Measurements from ENCODE around the gene VWA5A.

- TF ChIP-seq, protein P1, sequence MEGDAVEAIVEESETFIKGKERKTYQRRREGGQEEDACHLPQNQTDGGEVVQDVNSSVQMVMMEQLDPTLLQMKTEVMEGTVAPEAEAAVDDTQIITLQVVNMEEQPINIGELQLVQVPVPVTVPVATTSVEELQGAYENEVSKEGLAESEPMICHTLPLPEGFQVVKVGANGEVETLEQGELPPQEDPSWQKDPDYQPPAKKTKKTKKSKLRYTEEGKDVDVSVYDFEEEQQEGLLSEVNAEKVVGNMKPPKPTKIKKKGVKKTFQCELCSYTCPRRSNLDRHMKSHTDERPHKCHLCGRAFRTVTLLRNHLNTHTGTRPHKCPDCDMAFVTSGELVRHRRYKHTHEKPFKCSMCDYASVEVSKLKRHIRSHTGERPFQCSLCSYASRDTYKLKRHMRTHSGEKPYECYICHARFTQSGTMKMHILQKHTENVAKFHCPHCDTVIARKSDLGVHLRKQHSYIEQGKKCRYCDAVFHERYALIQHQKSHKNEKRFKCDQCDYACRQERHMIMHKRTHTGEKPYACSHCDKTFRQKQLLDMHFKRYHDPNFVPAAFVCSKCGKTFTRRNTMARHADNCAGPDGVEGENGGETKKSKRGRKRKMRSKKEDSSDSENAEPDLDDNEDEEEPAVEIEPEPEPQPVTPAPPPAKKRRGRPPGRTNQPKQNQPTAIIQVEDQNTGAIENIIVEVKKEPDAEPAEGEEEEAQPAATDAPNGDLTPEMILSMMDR (IDR thresholded peaks at IDR 0.05), result no peak
- TF ChIP-seq SMC3 (IDR thresholded peaks at IDR 0.05), result no peak
- no peak for TF ChIP-seq CHD4 (IDR thresholded peaks at IDR 0.05; ENCODE audit: borderline replicate concordance)
- no peak for TF ChIP-seq EP300 (IDR thresholded peaks at IDR 0.05)
Measured at GRCh38 chr11:124122123-124122522, 6.9 kb downstream of the VWA5A start.

All from A549 (cell line).